DMS 273 treated with DMSO at 0.1 percent for 48 hours (cell line): ENCODE data around the gene CLEC1A.
"Not testable (repeated sequence)": the region's sequence is repeated elsewhere in the genome, so short reads cannot be mapped to it uniquely, and the experiment has no call there.

Experiments used
- DNase-seq: peaks from one replicate; lab custom pipeline; 2025; lab: John Stamatoyannopoulos, UW

Gene CLEC1A

DNA sequence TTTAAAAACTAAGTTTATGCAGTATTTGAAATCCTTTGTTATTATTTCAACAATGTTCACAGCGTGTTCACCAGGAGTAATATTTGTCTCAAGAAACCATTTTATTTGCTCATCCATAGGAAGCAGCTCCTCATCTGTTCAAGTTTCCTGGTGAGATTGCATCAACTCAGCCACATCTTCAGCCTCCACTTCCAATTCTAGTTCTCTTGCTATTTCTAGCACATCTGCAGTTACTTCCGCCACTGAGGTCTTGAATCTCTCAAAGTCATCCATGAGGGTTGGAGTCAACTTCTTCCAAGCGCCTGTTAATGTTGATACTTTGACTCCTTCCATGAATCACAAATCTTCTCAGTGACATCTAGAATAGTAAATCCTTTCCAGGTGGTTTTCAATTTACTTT, 50.3 kb downstream of the CLEC1A start:
- no peak for DNase-seq

DNA sequence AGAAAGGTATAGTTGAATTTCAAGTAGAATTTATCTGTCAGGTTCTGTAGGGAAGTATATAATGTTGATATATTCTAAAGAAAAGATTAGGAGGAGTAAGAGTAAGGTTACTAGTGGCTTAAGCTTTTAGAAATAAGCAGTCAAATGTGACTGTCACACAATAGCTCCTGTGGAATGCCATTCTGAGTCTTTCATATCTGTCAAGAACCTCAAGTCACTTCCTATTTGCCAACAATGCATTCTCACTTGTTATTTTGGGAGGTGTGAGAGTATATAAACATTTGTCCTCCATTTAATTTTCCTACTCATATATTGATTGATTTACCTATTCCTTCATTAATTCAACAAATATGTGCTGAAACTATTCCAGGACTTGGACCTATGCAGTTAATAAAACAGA, 56.6 kb downstream of the CLEC1A start:
- no peak for DNase-seq

DNA sequence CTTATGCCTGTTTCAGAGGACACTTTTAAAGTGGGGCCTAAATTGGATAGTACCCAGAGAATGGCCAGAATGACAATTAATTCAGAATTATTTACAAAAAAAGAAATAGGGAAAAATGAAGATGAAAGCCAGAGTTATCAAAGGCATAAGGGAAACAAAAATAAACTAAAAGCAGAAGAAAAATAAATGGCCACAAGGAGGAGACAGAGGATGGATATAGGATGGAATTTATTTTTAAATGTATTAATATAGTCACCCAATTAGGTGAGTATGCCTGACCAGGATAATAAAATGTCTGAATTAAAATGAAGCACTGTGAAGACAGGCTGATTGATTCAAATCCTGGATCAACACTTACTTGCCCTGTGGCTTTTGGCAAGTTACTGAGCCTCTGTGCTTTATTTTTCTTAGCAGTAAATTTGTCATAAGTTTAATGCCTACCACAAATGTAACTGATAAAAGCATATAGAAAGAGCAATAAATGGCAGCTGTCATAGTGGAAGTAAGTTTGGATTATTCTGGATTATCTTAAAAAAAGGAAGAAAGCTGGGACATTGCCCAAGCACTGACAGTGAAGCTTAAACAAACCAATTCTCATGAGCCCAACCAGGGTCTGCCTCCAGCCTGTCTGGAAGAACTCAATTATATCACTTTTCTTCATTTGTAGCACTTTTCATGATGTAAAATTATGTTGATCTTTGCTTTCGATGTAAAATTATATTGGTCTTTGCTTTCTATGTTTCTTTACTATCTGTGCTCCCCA, 64.8 kb downstream of the CLEC1A start:
- no peak for DNase-seq

DNA sequence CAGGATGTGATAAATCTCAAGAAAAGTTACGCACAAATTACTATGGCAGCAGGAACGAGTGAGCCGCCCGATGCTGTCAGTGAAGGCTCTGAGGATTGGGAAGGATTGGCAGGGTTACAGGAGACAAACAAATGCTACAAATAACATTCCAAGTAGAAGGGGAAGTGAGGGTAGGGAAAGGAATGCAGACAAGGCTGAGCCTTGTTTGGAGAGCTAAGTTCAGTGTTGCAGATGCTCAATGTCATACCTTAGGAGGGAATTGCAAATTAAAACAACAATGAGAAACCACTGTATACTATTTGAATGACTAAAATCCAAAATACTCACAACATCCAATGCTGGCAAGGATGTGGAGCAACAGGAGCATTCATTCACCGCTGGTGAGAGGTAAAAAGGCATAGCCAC, 67.0 kb downstream of the CLEC1A start:
- no peak for DNase-seq

DNA sequence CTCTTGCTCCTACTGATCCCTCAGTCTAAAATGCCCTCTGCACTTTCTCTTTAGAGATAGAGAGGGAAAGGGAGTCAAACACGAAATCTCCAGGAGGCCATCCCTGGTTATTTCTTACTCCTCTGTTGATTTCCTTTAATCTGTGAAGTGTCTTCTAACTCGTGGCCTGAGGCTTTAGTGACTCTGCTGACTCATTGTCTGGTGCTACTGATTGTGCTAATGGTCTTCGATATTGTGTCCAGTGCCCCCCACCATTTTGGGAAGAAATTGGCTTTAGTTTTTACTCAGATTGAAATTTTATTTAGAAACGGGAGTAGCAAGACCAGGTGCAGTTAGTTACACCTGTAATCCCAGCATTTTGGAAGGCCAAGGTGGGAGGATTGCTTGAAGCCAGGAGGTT, 67.5 kb downstream of the CLEC1A start:
- DNase-seq: no peak

DNA sequence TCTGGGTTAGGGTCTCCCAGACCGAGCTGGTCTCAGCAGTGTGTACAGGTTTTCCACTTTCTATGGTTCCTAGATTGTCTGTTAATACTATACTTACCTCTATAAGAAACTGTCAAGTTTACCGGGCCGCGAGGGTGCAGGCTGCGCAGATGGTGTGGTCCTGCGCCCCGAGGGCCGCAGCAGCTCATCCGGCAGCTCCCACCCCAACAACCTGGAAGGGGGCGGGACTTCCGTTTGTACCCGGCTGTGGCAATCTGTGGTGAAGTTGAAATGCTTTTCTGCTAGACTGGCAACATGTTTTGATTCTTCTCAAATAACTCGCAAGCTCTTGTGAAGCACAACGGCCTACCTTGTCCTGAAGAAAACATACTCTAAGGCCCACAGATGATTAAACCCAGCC, 68.3 kb downstream of the CLEC1A start, which contains the start of gene CLEC9A:
Gene CLEC9A, plus strand, starts transcription at position 237 of the 400 bp plus-strand sequence. CDS start 22,006 bp downstream, outside the sequence.
- no peak for DNase-seq

DNA sequence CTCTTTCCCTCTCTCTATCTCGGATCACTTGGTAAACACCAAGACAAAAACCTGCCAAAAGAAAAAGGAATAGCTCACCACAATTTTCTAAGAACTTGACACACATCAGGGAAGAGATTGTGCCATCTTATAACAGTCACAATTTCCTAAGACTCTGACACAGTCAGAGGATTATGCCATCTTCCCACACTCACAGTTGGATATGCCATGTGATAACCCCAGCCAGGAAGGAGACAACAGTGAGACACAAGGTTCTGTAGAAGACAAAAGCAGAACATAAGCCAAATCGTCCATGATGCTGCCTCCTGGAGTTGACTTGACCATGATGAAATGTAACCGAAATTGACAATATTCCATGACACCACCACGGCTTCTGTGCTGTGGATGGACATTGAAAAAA, 71.1 kb downstream of the CLEC1A start:
- DNase-seq: no peak

DNA sequence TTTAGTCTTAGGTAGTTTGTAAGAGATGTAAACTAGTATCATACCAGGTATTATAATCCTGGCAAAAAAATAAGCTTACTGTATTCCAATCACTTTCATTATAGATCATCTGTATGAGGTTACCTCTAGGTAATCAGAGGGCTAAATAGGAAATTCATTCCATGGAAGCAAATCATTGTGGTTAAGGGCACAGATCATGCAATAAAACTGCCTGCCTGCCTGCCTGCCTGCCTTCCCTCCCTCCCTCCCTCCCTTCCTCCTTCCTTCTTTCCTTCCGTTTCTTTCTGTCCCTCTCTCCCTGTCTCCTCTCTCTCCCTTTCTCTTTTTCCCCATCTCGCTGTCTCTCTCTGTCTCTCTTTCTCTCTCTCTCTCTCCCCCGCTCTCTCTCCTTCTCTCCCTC, 71.5 kb downstream of the CLEC1A start:
- no peak for DNase-seq

DNA sequence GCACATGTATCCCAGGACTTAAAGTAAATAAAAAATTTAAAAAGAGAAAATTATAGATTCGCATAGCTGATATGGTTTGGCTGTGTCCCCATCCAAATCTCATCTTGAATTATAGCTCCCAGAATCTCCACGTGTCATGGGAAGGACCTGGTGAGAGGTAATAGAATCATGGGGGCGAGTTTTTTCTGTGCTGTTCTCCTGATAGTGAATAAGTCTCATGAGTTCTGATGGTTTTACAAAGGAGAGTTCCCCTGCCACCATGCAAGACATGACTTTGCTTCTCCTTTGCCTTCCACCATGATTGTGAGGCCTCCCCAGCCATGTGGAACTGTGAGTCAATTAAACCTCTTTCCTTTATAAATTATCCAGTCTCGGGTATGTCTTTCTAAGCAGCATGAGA, 72.1 kb downstream of the CLEC1A start:
- not testable (repeated sequence) for DNase-seq

DNA sequence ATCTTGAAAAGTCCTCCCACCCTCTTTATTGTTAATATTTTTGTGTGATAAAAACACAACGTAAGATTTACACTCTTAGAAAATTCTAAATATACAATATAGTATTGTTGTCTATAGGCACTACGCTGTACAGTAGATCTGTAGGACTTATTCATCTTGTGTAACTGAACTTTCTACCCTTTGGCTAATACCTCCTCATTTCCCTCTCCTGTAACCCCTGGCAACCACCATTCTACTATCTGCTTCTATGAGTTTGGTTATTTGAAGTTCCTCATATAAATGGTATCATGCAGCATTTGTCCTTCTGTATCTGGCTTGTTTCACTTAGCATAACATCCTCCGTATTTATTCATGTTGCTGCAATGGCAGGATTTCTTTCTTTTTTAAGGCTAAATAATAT, 73.5 kb downstream of the CLEC1A start:
- no peak for DNase-seq

DNA sequence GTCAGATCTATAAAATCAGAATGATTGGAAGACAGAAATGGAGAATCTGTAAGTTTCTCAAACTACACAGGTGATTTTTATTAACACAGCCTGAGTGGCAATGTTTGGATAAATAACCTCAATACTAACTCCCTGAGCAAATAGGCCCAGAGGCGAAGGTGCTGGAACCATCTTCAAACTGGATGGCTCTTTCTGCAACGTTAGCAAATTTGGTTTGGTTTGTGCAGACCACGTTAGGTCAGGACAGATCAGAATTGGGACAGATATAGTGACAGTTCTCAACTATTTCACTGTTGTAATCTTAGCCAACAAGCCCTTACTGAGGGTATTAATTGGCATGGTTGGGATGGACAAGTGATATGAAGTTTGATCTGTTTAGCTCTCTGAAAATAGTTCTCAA, 77.4 kb downstream of the CLEC1A start:
- DNase-seq: no peak
